ENCODE results near the gene ADISSP. TPM values are rescaled to one million over a fixed set of nuclear protein-coding genes. Genes with fewer than 3 reads are reported as not detected.
"Not testable (repeated sequence)": the region's sequence is repeated elsewhere in the genome, so short reads cannot be mapped to it uniquely, and the experiment has no call there.

The ADISSP gene
- total RNA-seq, 1 donor from 2014 or later: 62.0 TPM

DNA sequence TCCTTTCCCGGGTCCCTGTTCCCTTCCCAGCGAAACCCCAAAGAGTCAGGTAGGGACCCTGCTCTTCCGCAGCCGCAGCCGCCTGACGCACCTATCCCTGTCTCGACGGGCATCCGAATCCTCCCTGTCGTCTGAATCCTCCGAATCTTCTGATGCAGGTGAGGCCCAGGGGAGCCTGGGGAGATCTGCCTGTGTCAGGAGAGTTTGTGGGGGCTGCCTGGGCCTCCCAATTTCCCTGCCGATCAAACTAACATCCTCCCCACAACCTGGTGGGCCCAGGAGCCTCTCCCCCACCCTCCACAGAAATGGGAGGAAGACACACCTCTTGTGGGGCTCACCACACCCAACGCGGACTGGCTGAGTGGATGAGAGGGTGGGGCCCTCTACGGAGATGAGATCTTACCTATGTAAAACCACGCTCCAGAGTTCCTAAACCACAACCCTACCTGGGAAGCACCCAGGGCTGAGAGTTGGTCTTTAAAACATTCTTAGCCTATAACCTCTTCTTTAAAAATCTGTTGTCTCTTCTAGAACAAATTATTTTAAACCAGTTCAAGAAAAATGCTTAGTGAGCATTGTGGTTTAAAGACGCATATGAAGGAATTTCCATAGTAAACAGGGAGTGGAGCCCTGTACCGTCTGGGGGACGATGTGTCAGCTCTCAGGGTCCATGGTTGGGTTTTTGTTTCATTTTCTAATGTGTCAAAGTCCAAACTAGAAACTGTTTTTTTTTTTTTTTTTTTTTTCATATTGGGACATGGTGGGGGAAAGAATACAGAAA lies 30.2 kb upstream of the ADISSP start:
- TF ChIP-seq, protein P1, sequence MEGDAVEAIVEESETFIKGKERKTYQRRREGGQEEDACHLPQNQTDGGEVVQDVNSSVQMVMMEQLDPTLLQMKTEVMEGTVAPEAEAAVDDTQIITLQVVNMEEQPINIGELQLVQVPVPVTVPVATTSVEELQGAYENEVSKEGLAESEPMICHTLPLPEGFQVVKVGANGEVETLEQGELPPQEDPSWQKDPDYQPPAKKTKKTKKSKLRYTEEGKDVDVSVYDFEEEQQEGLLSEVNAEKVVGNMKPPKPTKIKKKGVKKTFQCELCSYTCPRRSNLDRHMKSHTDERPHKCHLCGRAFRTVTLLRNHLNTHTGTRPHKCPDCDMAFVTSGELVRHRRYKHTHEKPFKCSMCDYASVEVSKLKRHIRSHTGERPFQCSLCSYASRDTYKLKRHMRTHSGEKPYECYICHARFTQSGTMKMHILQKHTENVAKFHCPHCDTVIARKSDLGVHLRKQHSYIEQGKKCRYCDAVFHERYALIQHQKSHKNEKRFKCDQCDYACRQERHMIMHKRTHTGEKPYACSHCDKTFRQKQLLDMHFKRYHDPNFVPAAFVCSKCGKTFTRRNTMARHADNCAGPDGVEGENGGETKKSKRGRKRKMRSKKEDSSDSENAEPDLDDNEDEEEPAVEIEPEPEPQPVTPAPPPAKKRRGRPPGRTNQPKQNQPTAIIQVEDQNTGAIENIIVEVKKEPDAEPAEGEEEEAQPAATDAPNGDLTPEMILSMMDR (conservative IDR thresholded peaks at IDR 0.05; ENCODE audit: low read depth, low read length): no peak
- DNase-seq (ENCODE audit: low read depth): no peak
- peak overlapping the region; percentile 82 for H3K4me3 ChIP-seq (ENCODE audit: low read depth, low read length)

DNA sequence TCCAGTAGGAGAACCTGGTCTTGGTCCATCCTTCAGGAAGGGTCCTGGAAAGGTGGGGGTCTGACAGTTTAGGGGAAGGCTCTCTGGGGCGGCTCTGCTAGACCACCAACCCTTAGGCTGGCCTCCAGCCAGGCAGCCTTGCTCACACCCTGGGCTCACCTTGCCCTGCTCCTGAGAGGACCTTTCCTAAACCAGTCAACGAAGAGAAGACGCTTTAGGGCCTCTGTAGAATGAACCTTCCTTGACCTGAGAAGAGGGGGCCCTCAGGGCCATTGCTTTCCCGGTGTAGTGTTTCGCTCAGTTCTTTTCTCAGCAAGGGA lies 29.6 kb upstream of the ADISSP start:
- H3K4me3 ChIP-seq (ENCODE audit: low read depth, low read length): peak overlapping the region; percentile 82
- no peak for DNase-seq (ENCODE audit: low read depth)
- TF ChIP-seq, protein P1 (conservative IDR thresholded peaks at IDR 0.05; ENCODE audit: low read depth, low read length): no peak

DNA sequence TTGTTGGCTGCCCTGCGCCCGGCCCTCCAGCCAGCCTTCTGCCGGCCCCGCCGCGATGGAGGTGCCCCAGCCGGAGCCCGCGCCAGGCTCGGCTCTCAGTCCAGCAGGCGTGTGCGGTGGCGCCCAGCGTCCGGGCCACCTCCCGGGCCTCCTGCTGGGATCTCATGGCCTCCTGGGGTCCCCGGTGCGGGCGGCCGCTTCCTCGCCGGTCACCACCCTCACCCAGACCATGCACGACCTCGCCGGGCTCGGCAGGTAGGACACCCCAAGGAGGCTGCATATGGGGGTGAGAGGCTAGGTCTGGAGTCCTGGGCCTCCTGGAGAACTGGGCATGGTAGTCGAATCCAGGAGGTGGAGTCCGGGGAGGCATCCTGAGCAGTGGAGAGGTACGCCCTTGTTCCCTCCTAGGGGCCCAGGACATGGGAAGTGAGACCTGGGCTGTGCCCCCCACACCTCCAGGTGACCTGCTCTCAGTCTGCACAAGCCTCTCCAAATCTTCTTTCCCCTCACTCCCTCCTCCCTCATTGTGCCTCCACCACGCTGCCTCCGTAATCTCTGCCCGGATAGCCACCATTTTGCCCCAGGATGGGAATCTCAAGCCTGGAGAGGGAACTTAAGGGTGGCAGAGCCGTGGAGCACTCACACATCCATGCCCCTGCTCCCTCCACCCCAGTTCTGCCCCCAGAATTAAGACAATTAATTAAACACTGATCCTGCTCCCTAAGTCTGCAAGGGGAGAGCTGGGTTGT lies 29.1 kb upstream of the ADISSP start:
- DNase-seq (ENCODE audit: low read depth): no peak
- H3K4me3 ChIP-seq (ENCODE audit: low read depth, low read length): peak overlapping the region; percentile 82
- TF ChIP-seq, protein P1 (conservative IDR thresholded peaks at IDR 0.05; ENCODE audit: low read depth, low read length): no peak

DNA sequence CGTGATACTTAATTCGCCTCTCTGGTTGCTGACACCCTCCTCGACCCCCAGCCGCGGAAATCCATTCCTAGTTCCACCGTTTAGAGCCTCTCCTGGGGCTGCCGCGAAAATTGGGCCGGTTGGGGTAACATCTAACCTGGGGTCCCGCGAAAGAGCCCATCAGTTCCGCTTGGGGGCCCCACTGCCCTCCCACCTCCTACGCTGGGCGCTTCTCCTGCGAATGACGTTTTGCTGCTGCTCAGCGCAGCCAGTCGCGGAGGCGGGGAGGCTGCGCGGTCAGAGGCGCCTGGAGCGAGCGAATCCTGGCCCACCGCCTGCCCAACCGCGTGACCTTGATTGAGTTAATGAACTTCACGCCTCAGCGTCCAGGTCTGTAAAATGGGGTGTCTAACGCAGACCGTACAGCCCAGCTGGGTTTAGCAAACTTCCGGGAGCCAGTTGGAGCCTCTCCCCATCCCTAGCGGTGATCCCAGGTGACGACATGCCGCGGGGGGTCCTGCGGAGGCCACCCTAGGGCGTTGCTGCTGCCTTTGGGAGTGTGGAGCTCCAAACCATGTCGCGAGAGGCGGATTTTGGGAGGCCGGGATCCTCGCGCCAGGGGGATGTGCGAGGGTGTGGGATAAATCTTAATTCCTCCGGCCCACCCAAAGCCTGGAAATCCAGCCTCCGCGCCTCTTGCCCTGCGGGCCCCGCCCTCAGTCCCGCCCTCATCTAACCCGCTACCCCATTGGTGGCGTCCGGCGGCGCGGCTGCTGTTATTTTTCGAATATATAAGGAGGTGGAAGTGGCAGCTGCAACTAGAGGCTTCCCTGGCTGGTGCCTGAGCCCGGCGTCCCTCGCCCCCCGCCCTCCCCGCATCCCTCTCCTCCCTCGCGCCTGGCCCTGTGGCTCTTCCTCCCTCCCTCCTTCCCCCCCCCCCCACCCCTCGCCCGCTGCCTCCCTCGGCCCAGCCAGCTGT lies 28.2 kb upstream of the ADISSP start, which contains the start of gene CDC25B:
CDC25B (plus strand) TSS at position 800 of the 958 bp plus-strand sequence. CDS start 222 bp downstream, outside the sequence.
- no peak for DNase-seq (ENCODE audit: low read depth)
- H3K4me3 ChIP-seq (ENCODE audit: low read depth, low read length): peak within 1 kb of the TSS; percentile 82
- TF ChIP-seq, protein P1 (conservative IDR thresholded peaks at IDR 0.05; ENCODE audit: low read depth, low read length): peak; percentile 42

DNA sequence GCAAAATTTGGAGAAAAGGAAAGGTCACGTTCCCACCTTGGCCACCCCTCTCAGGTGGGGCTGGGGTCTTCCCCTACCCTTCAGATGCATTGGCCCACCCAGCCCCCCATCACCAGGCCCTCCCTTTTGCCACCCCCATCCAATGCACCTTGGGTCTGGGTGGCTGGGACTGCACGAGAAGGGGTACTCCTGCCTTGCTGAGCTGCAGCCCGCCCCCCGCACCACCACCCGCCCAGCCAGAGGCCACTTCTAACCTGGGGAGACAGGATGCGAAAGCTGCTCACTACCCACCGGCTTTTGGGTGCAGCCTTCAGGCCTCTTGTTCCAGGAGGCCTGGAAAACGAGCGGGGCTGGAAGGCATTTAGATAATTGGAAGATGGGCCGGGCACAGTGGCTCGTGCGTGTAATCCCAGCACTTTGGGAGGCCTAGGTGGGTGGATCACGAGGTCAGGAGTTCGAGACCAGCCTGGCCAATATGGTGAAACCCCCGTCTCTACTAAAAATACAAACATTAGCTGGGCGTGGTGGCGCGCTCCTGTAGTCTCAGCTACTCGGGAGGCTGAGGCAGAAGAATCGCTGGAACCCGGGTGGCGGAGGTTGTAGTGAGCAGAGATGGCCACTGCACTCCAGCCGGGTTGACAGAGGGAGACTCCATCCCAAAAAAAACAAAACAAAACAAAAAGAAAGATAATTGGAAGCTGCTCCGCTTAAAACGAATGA lies 27.3 kb upstream of the ADISSP start:
- TF ChIP-seq, protein P1 (conservative IDR thresholded peaks at IDR 0.05; ENCODE audit: low read depth, low read length): no peak
- H3K4me3 ChIP-seq (ENCODE audit: low read depth, low read length): no peak overlapping the region

DNA sequence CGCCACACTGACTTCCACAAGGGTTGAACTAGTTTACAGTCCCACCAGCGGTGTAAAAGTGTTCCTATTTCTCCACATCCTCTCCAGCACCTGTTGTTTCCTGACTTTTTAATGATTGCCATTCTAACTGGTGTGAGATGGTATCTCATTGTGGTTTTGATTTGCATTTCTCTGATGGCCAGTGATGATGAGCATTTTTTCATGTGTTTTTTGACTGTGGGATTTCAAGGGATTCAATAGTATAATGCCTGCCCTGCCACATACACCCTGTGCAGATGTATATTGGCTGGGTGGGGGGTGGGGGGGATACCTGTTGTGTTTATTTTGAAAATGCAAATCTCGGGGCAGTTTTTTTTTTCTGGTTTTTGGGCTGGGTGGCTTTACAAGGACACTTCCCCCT lies 26.6 kb upstream of the ADISSP start:
- not testable (repeated sequence) for H3K4me3 ChIP-seq (ENCODE audit: low read depth, low read length); DNase-seq (ENCODE audit: low read depth)

More for the DNA sequence above, 27.3 kb upstream of the ADISSP start:
- DNase-seq (ENCODE audit: low read depth): no peak

DNA sequence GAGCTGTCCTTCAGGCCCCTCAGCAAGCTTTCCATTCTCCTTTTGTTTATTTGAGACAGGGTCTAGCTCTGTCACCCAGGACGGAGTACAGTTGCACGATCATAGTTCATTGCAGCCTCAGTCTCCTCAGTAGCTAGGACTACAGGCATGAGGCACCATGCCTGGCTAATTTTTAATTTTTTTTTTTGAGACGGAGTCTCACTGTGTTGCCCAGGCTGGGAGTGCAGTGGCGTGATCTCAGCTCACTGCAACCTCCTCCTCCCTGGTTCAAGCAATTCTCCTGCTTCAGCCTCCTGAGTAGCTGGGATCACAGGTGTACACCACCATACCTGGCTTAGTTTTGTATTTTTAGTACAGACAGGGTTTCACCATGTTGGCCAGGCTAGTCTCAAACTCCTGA lies 21.6 kb upstream of the ADISSP start:
- not testable (repeated sequence) for H3K4me3 ChIP-seq (ENCODE audit: low read depth, low read length); DNase-seq (ENCODE audit: low read depth)

Measured in epithelial cell of proximal tubule (primary cell).